Measurements from ENCODE around the gene RSL24D1.

DNA sequence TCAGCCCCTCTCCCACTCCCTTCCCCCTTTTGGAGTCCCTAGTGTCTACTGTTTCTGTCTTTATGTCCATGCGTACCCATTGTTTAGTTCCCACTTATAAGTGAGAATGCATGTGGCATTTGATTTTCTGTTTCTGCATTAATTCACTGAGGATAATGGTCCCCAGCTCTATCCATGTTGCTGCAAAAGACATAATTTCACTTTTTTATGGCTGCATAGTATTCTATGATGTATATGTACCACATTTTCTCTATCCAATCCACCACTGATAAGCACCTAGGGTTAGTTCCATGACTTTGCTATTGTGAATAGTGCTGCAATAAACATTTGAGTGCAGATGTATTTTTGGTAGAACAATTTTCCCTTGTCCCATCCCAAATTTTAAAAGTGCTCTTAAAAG, 34.2 kb upstream of the RSL24D1 start:
- TF ChIP-seq EZH2 (IDR thresholded peaks at IDR 0.05; ENCODE audit: low read depth) = no peak
- TF ChIP-seq, protein P1, sequence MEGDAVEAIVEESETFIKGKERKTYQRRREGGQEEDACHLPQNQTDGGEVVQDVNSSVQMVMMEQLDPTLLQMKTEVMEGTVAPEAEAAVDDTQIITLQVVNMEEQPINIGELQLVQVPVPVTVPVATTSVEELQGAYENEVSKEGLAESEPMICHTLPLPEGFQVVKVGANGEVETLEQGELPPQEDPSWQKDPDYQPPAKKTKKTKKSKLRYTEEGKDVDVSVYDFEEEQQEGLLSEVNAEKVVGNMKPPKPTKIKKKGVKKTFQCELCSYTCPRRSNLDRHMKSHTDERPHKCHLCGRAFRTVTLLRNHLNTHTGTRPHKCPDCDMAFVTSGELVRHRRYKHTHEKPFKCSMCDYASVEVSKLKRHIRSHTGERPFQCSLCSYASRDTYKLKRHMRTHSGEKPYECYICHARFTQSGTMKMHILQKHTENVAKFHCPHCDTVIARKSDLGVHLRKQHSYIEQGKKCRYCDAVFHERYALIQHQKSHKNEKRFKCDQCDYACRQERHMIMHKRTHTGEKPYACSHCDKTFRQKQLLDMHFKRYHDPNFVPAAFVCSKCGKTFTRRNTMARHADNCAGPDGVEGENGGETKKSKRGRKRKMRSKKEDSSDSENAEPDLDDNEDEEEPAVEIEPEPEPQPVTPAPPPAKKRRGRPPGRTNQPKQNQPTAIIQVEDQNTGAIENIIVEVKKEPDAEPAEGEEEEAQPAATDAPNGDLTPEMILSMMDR (conservative IDR thresholded peaks at IDR 0.05) = no peak
